Neural cell (in vitro differentiated cells): ENCODE data around the gene RBMS3. TPM values are rescaled to one million over a fixed set of nuclear protein-coding genes. Genes with fewer than 3 reads are reported as not detected.

ENCODE experiments used
- H2AFZ ChIP-seq: fragments of 200-600, 300-800 bp; sonication (generic), shearing (Covaris generic); 2 replicates; pipeline ENCODE4 v1.6.0; 2014; ENCODE audit warnings: low read depth, mild to moderate bottlenecking, antibody characterized with exemption, low read length, moderate library complexity
- H3F3A ChIP-seq: fragments of 200-600 bp; shearing (Covaris generic); 2 replicates; pipeline ENCODE4 v1.6.1; 2016; ENCODE audit warnings: mild to moderate bottlenecking, moderate library complexity, mixed read lengths, antibody characterized with exemption, low read length; ENCODE audit not compliant: insufficient read depth, poor library complexity, severe bottlenecking
- H3K27ac ChIP-seq: fragments of 200-600, 300-800 bp; sonication (generic), shearing (Covaris generic); 2 replicates; pipeline ENCODE4 v1.5.1; 2014; ENCODE audit warnings: mild to moderate bottlenecking, low read length, moderate library complexity
- H3K27me3 ChIP-seq: fragments of 300-800, 200-600 bp; sonication (generic), shearing (Covaris generic); 2 replicates; pipeline ENCODE4 v1.6.0; 2014; ENCODE audit warnings: mild to moderate bottlenecking, low read depth, low read length, moderate library complexity; ENCODE audit not compliant: insufficient read depth
- H3K36me3 ChIP-seq: fragments of 300-800, 200-600 bp; sonication (generic), shearing (Covaris generic); 2 replicates; pipeline ENCODE4 v1.5.1; 2014; ENCODE audit warnings: mild to moderate bottlenecking, antibody characterized with exemption, low read length, moderate library complexity; ENCODE audit not compliant: insufficient read depth
- H3K4me2 ChIP-seq: fragments of 300-800, 200-600 bp; sonication (generic), shearing (Covaris generic); 2 replicates; pipeline ENCODE4 v1.6.0; 2014; ENCODE audit warnings: mild to moderate bottlenecking, low read length
- H3K4me3 ChIP-seq: fragments of 300-800, 200-600 bp; sonication (generic), shearing (Covaris generic); 2 replicates; pipeline ENCODE4 v1.5.1; 2014; ENCODE audit warnings: mild to moderate bottlenecking, low read length, moderate library complexity
- H3K79me2 ChIP-seq: fragments of 200-600 bp; shearing (Covaris generic); replicated peaks from 2 replicates; pipeline ENCODE4 v1.6.0; 2014; ENCODE audit warnings: mild to moderate bottlenecking, low read length, moderate library complexity; ENCODE audit not compliant: insufficient read depth
- H3K9ac ChIP-seq: fragments of 300-800, 200-600 bp; sonication (generic), shearing (Covaris generic); 2 replicates; pipeline ENCODE4 v1.6.1; 2016; ENCODE audit warnings: mild to moderate bottlenecking, low read length, mixed read lengths
- H3K9me2 ChIP-seq: fragments of 200-600 bp; shearing (Covaris generic); 2 replicates; pipeline ENCODE4 v1.6.1; 2016; ENCODE audit warnings: mild to moderate bottlenecking, low read length, mixed read lengths; ENCODE audit not compliant: insufficient read depth
- H3K9me3 ChIP-seq: fragments of 200-600, 300-800 bp; sonication (generic), shearing (Covaris generic); 2 replicates; pipeline ENCODE4 v1.6.1; 2016; ENCODE audit warnings: mild to moderate bottlenecking, mixed run types, low read length, moderate library complexity, mixed read lengths
- H4K20me1 ChIP-seq: fragments of 200-600 bp; shearing (Covaris generic); 2 replicates; pipeline ENCODE4 v1.6.1; 2016; ENCODE audit warnings: mild to moderate bottlenecking, mixed run types; ENCODE audit not compliant: insufficient read depth
- EZH2 ChIP-seq: fragments of 200-600, 300-800 bp; shearing (Covaris generic), sonication (generic); IDR thresholded peaks from 2 replicates; pipeline ENCODE4 v1.6.1; 2014; ENCODE audit warnings: antibody characterized with exemption, low read length, borderline replicate concordance, mild to moderate bottlenecking; ENCODE audit not compliant: insufficient read depth, poor library complexity, severe bottlenecking
- POLR2AphosphoS5 ChIP-seq: IDR thresholded peaks from 2 replicates; pipeline ENCODE4 v1.6.1; 2012
- RAD21 ChIP-seq: fragments of 450-650 bp; conservative IDR thresholded peaks from 2 replicates; pipeline ENCODE4 v1.6.1; 2014; ENCODE audit warnings: antibody characterized with exemption, mild to moderate bottlenecking, moderate library complexity
- SMC3 ChIP-seq: fragments of 450-650 bp; conservative IDR thresholded peaks from 2 replicates; pipeline ENCODE4 v1.6.1; 2014; ENCODE audit warnings: antibody characterized with exemption, mild to moderate bottlenecking, moderate library complexity; ENCODE audit not compliant: poor library complexity
- TAF1 ChIP-seq: IDR thresholded peaks from 2 replicates; pipeline ENCODE4 v1.6.1; 2012; ENCODE audit warnings: low read depth
- polyA plus RNA-seq: library from polyadenylated mRNA; depleted of rRNA; stranded (reverse); fragments of >200 nt; gene quantifications from 2 replicates; pipeline ENCODE4 v1.2.3, GENCODE V29; 2014
- TF ChIP-seq, protein P1 (sequence below): IDR thresholded peaks from 2 replicates; pipeline ENCODE4 v1.6.1; 2012; ENCODE audit warnings: borderline replicate concordance
- TF ChIP-seq, protein P2 (sequence below): fragments of 450-650 bp; IDR thresholded peaks from 2 replicates; pipeline ENCODE4 v1.5.1; 2014; ENCODE audit warnings: antibody characterized with exemption, mild to moderate bottlenecking, moderate library complexity; ENCODE audit not compliant: poor library complexity, severe bottlenecking

The RBMS3 gene
- polyA plus RNA-seq, 1 donor from 2014 or later = 0.53 TPM

DNA sequence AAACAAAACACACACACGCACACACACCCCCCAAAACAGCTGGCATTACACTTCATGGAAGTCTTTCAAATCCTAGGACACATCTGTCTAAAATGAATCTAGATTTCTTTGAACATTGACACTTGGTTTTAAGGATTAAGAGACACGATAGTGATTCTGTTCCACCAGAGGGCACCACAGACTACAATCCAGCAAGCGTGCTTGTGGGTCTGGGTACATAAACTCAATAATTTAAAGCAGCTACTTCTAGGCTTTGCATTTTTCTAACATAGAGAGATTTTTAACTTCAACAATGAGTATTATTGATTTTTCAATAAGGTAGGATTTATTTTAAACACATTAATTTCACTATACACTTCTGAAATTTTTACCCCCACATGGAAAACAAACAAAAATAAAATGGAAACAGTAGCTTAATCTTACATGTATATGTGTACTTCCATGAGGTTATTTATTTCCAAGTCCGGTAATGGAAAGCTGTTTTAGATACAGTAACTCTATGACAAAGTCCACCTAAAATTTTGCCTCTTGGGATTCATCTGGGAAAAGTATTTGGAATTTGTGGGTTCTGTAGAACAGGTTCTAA lies 761.5 kb downstream of the RBMS3 start:
- Histone ChIP-seq H3K36me3 (no peaks in the 10 kb centered on the region), H3K9me3 (no peaks in the 10 kb centered on the region), H3K4me2 (no peak overlapping the region), H3K27me3 (no peaks in the 10 kb centered on the region), H3K9ac (no peak overlapping the region), H3K79me2 (no peaks in the 10 kb centered on the region), H2AFZ (no peak overlapping the region), H3F3A (no peaks in the 10 kb centered on the region), H3K27ac (no peak overlapping the region), H4K20me1 (no peaks in the 10 kb centered on the region), H3K9me2 (no peaks in the 10 kb centered on the region), H3K4me3 (no peak overlapping the region)
- TF ChIP-seq POLR2AphosphoS5 (no peak), RAD21 (peak; percentile 88), SMC3 (peak; percentile 90)
- TF ChIP-seq, protein P1, sequence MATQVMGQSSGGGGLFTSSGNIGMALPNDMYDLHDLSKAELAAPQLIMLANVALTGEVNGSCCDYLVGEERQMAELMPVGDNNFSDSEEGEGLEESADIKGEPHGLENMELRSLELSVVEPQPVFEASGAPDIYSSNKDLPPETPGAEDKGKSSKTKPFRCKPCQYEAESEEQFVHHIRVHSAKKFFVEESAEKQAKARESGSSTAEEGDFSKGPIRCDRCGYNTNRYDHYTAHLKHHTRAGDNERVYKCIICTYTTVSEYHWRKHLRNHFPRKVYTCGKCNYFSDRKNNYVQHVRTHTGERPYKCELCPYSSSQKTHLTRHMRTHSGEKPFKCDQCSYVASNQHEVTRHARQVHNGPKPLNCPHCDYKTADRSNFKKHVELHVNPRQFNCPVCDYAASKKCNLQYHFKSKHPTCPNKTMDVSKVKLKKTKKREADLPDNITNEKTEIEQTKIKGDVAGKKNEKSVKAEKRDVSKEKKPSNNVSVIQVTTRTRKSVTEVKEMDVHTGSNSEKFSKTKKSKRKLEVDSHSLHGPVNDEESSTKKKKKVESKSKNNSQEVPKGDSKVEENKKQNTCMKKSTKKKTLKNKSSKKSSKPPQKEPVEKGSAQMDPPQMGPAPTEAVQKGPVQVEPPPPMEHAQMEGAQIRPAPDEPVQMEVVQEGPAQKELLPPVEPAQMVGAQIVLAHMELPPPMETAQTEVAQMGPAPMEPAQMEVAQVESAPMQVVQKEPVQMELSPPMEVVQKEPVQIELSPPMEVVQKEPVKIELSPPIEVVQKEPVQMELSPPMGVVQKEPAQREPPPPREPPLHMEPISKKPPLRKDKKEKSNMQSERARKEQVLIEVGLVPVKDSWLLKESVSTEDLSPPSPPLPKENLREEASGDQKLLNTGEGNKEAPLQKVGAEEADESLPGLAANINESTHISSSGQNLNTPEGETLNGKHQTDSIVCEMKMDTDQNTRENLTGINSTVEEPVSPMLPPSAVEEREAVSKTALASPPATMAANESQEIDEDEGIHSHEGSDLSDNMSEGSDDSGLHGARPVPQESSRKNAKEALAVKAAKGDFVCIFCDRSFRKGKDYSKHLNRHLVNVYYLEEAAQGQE = no peak
- TF ChIP-seq, protein P2, sequence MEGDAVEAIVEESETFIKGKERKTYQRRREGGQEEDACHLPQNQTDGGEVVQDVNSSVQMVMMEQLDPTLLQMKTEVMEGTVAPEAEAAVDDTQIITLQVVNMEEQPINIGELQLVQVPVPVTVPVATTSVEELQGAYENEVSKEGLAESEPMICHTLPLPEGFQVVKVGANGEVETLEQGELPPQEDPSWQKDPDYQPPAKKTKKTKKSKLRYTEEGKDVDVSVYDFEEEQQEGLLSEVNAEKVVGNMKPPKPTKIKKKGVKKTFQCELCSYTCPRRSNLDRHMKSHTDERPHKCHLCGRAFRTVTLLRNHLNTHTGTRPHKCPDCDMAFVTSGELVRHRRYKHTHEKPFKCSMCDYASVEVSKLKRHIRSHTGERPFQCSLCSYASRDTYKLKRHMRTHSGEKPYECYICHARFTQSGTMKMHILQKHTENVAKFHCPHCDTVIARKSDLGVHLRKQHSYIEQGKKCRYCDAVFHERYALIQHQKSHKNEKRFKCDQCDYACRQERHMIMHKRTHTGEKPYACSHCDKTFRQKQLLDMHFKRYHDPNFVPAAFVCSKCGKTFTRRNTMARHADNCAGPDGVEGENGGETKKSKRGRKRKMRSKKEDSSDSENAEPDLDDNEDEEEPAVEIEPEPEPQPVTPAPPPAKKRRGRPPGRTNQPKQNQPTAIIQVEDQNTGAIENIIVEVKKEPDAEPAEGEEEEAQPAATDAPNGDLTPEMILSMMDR = peak; percentile 83

DNA sequence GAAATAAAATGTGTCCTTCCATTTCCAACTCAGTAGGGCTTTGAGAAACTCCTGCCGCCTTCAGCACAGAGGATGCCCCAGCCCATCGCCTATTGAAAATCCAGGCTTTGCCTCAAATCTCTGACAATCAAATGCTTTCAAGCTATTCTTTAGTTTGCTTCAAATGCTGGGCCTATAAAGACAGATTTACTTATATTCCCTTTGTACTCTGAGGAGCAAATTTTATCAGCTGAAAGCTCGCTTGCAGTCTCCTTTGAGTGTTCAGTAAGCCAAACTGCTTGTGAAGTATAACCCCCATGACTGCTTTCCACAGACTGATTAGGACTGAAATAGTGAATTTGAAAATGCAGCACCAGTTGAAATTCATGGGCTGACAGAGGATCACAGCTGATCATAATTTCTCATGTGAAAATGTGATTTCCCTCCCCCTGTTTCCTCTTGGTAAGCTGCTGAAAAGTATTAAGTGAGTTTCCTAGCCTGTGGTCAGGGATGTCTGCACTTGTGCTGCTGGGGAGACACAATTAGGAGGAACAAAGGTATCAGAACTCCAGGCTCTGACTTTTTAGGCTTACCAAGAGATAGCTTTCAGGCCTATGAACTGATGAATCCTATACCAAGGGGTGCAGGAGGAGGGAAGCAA lies 762.2 kb downstream of the RBMS3 start:
- no peaks in the 10 kb centered on the region for H3K27me3 ChIP-seq
- no peak overlapping the region for H2AFZ ChIP-seq
- H3K36me3 ChIP-seq = no peaks in the 10 kb centered on the region
- H3K9me2 ChIP-seq = no peaks in the 10 kb centered on the region
- TF ChIP-seq TAF1 = no peak
- TF ChIP-seq RAD21 = no peak
- no peak for TF ChIP-seq EZH2
- TF ChIP-seq, protein P1 = no peak
- TF ChIP-seq, protein P2 = no peak
- no peak overlapping the region for H3K27ac ChIP-seq
- no peak overlapping the region for H3K9ac ChIP-seq
- no peak overlapping the region for H3K4me2 ChIP-seq
- no peaks in the 10 kb centered on the region for H3K79me2 ChIP-seq
- no peak overlapping the region for H3K4me3 ChIP-seq
- H4K20me1 ChIP-seq = no peaks in the 10 kb centered on the region
- H3F3A ChIP-seq = no peaks in the 10 kb centered on the region
- no peaks in the 10 kb centered on the region for H3K9me3 ChIP-seq
